Measurements from ENCODE around the gene BEST2.

Gene BEST2

DNA sequence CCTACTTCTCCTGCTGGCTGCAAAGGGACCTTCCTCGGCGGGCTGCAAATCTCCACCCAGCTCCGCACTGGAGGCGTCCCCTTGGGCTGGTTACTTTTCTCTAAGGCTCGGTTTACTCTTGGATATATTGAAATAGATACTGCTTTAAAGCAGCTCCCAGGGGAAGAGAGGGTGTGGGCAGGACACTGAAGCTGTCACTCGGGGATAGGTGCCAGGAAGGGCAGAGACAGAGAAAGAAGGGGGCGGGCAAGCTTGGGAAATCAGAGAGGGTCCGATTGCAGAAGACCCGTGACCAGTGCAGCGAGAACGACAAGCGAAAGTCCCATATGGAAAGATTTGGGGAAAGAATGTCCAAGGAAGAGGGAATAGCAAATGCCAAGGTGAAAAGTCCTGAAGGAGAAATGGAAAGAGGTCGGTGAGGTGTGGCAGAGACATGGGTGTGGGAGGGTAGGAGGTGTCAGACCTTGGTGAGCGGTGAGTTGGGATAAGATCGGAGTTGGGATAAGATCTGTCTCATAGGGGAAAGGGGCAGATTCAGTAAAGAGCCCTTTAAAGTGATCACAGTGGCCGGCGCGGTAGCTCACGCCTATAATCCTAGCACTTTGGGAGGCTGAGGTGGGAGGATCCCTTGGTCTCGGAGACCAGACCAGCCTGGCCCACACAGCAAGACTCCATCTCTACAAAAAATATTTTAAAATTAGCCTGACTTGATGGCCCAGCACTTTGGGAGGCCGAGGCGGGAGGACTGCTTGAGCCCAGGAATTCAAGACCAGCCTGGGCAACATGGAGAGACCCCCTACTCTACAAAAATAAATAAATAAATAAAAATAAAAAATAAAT is 50.9 kb downstream of the BEST2 start:
- no peak for DNase-seq

DNA sequence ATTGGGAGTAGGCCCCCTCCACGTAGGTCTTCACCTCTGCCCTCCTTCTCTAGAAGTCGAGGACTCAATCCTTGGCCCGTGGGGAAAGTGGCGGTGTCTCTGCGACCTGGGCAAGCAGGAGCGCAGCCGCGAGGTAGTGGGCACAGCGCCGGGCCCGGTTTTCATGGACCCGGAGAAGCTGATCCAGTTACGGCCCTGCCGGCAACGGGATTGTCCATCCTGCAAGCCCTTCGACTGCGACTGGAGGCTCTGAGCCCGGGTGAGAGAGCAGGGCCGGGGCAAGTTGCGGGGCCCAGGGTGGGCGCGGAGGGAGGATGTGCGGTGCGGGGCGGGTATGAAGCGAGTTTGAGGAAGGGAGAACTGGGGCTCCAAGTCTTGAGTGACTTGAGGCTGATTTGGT is 52.5 kb downstream of the BEST2 start:
- DNase-seq: no peak

DNA sequence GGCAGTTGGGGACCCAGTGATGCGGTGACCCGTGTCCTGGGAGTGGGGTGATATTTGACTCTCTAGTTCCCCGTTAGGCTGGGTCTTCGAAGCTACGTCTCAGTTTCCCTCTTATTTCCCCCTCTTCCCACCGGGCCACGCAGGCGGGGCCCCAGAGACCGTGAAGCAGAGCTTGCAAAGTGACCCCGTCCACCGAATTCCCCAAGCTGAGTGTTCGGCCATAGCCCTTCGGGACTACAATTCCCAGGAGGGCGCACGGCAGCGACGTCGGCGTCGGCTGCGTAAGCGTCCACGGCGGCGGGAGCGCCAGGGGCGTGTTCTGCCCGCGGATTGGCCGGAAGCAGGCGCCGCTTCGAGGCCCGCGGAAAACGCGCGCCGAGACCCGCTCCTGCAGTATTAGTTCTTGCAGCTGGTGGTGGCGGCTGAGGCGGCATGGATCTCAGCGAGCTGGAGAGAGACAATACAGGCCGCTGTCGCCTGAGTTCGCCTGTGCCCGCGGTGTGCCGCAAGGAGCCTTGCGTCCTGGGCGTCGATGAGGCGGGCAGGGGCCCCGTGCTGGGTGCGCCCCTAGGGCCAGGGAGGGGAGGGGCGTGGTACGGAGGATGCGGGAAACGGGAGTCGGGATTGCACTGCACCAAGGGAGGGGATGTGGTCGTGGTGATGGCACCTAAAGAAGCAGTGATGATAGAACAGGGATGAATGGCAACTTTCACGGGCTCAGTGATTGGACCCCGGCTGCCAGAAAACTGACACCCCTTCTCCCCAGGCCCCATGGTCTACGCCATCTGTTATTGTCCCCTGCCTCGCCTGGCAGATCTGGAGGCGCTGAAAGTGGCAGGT is 54.9 kb downstream of the BEST2 start, which contains the start of gene RNASEH2A:
Gene RNASEH2A, plus strand, starts transcription at position 343 of the 840 bp plus-strand sequence. Its CDS starts 90 bp downstream, at position 433.
- peak; percentile 85 for DNase-seq

Data from stimulated activated CD4-positive, alpha-beta T cell treated with anti-CD3 and anti-CD28 coated beads, Interleukin-12 subunit alpha, Interleukin-12 subunit beta, amount 100 ng/mL, for 4 hours (primary cell).